Stimulated activated CD8-positive, alpha-beta memory T cell treated with anti-CD3 and anti-CD28 coated beads, Interleukin-7, amount 100 ng/mL, for 48 hours (primary cell): ENCODE data around the gene TRMT6.

ENCODE experiments used
- DNase-seq, 2 donors: peaks; one replicate each; pipeline ENCODE4 v3.0.0-alpha.2; 2020; ENCODE audit warnings: low read depth in 1 of 2; ENCODE audit errors: extremely low read depth in 1 of 2

TRMT6 gene

GRCh38 chr20:5900908-5901307 is 49.4 kb downstream of the TRMT6 start:
- no peak for DNase-seq

GRCh38 chr20:5899444-5899843 is 50.9 kb downstream of the TRMT6 start:
- no peak for DNase-seq

GRCh38 chr20:5895626-5896025 is 54.7 kb downstream of the TRMT6 start:
- no peak for DNase-seq

- no peak for DNase-seq
Observed at GRCh38 chr20:5893621-5894020, 56.7 kb downstream of the TRMT6 start.

- no peak for DNase-seq
Observed at GRCh38 chr20:5893052-5893451, 57.3 kb downstream of the TRMT6 start.

GRCh38 chr20:5890773-5891441 is 59.4 kb downstream of the TRMT6 start:
- no peak for DNase-seq

- no peak for DNase-seq
Observed at GRCh38 chr20:5888041-5888440, 62.3 kb downstream of the TRMT6 start.

GRCh38 chr20:5887386-5887785 is 62.9 kb downstream of the TRMT6 start:
- DNase-seq: no peak
